Neutrophil (primary cell): Measurements from ENCODE around the gene SLC46A3.

Experiments used
- H3K27ac ChIP-seq: fragments of 200-600 bp; sonication (generic); 2 replicates; pipeline ENCODE4 v1.5.1; 2016; ENCODE audit warnings: mild to moderate bottlenecking, moderate library complexity
- H3K27me3 ChIP-seq: fragments of 200-600 bp; sonication (generic); 2 replicates; pipeline ENCODE4 v1.6.0; 2016; ENCODE audit warnings: mild to moderate bottlenecking
- H3K36me3 ChIP-seq: fragments of 200-600 bp; sonication (generic); 2 replicates; pipeline ENCODE4 v1.5.1; 2017
- H3K4me1 ChIP-seq, 2 experiments: fragments of 200-600 bp in 1 of 2; sonication (generic) in 1 of 2; 1 replicate in 1 of 2; 2 replicates in 1 of 2; pipeline versions ENCODE4 v1.5.1 to v1.6.1; 2013 to 2016; ENCODE audit warnings: low read depth in 1 of 2, low read length in 1 of 2, mild to moderate bottlenecking in 1 of 2, moderate library complexity in 1 of 2; ENCODE audit not compliant: control insufficient read depth in 1 of 2, insufficient read depth in 1 of 2
- H3K4me3 ChIP-seq, 2 experiments: fragments of 200-600 bp in 1 of 2; sonication (generic) in 1 of 2; 1 replicate in 1 of 2; 2 replicates in 1 of 2; pipeline ENCODE4 v1.5.1; 2013 to 2016; ENCODE audit warnings: low read depth in 1 of 2, low read length in 1 of 2, mild to moderate bottlenecking in 1 of 2, moderate library complexity in 1 of 2
- H3K9me3 ChIP-seq: fragments of 200-600 bp; sonication (generic); 2 replicates; pipeline ENCODE4 v1.5.1; 2016
- TF ChIP-seq, protein P1 (sequence below): fragments of 200-600 bp; sonication (generic); IDR thresholded peaks from 2 replicates; pipeline ENCODE4 v1.5.1; 2016; ENCODE audit warnings: antibody characterized with exemption

SLC46A3 gene

DNA sequence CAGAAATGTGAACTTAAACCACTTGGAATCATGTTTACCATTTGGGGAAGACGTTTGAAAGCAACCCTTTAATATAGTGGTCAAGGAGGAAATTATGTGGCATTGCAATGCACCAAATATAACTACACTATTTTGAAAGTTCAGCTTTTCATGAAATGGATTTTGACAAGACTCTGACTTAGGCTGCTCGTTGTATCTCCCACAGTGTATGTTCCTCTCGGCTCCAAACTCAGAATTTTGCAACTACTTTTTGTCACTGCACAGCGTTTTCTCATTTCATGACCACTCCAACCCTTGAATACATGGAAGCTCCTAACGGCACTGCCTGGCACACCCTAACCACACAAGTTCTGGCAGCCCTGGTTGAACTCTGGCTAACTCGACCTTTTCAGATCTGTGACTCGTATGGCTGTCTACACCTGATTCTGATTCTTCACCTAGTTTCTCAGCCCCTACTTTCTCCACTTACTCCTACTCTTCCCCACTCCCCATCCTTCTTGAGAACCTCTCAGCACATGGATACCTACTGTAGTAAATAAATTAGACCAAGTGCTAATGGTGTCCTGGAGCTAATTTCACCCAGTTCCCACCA is 66.9 kb downstream of the SLC46A3 start:
- H3K4me3 ChIP-seq, result no peak overlapping the region
- no peak overlapping the region for H3K27ac ChIP-seq
- H3K27me3 ChIP-seq, result no peaks in the 10 kb centered on the region
- H3K9me3 ChIP-seq, result no peaks in the 10 kb centered on the region
- TF ChIP-seq, protein P1, sequence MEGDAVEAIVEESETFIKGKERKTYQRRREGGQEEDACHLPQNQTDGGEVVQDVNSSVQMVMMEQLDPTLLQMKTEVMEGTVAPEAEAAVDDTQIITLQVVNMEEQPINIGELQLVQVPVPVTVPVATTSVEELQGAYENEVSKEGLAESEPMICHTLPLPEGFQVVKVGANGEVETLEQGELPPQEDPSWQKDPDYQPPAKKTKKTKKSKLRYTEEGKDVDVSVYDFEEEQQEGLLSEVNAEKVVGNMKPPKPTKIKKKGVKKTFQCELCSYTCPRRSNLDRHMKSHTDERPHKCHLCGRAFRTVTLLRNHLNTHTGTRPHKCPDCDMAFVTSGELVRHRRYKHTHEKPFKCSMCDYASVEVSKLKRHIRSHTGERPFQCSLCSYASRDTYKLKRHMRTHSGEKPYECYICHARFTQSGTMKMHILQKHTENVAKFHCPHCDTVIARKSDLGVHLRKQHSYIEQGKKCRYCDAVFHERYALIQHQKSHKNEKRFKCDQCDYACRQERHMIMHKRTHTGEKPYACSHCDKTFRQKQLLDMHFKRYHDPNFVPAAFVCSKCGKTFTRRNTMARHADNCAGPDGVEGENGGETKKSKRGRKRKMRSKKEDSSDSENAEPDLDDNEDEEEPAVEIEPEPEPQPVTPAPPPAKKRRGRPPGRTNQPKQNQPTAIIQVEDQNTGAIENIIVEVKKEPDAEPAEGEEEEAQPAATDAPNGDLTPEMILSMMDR, result no peak
- H3K36me3 ChIP-seq, result no peaks in the 10 kb centered on the region
- H3K4me1 ChIP-seq, result no peaks in the 10 kb centered on the region

DNA sequence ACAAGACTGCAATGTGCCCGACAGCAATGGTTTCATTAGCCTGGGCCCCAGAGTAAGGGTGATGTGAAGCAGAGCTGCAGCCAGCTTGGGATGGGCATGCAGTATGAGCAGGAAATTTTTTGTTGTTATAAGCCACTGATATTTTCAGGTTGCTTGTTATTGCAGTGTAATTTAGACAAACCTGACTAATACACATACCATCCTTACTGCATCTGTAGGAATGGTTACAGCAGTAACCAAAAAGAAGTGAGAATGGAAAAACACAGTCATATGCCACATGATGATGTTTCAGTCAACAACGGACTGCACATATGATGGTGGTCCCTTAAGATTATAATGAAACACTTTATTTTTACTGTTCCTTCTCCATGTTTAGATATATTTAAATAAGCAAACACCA is 68.5 kb downstream of the SLC46A3 start:
- no peaks in the 10 kb centered on the region for H3K9me3 ChIP-seq
- TF ChIP-seq, protein P1, result no peak
- no peaks in the 10 kb centered on the region for H3K36me3 ChIP-seq
- no peak overlapping the region for H3K4me3 ChIP-seq
- H3K27me3 ChIP-seq, result no peaks in the 10 kb centered on the region
- no peaks in the 10 kb centered on the region for H3K4me1 ChIP-seq
- H3K27ac ChIP-seq, result no peak overlapping the region
